Keratinocyte (primary cell): ENCODE data around the gene CAPZB.

Source experiments
- EZH2 ChIP-seq: IDR thresholded peaks from one replicate; pipeline ENCODE4 v1.6.1; 2012; ENCODE audit warnings: inconsistent platforms, mild to moderate bottlenecking, low read length, moderate library complexity
- TF ChIP-seq, protein P1 (sequence below), 3 experiments: IDR thresholded peaks in 1 of 3; conservative IDR thresholded peaks in 1 of 3; optimal IDR thresholded peaks in 1 of 3; 2 replicates in 2 of 3; 3 replicates in 1 of 3; pipeline versions ENCODE3 to v1.5.1; 2011; ENCODE audit warnings: low read length in 3 of 3, mild to moderate bottlenecking in 3 of 3, moderate library complexity in 2 of 3, control low read depth in 1 of 3, inconsistent platforms in 1 of 3; ENCODE audit not compliant: insufficient read depth in 2 of 3; ENCODE audit errors: extremely low read depth in 1 of 3

DNA sequence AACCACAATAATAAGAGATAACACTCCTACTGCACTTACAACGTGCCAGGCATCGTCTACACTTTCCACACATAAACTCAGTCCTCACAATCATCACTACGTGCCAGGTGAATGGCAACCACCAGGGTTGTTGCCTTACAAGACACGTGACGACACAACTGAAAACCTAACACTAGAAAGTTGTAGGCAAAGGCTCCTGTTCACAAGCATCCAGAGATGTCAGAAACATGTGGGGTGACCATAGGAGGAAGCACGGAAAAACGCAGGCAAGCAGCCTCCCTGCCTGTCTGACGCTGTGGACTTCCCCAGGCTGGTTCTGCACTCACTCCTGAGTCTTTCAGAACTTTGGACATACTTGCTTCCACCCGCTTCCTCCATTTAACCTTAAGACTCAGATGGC lies 7.0 kb downstream of the CAPZB start:
- TF ChIP-seq, protein P1, sequence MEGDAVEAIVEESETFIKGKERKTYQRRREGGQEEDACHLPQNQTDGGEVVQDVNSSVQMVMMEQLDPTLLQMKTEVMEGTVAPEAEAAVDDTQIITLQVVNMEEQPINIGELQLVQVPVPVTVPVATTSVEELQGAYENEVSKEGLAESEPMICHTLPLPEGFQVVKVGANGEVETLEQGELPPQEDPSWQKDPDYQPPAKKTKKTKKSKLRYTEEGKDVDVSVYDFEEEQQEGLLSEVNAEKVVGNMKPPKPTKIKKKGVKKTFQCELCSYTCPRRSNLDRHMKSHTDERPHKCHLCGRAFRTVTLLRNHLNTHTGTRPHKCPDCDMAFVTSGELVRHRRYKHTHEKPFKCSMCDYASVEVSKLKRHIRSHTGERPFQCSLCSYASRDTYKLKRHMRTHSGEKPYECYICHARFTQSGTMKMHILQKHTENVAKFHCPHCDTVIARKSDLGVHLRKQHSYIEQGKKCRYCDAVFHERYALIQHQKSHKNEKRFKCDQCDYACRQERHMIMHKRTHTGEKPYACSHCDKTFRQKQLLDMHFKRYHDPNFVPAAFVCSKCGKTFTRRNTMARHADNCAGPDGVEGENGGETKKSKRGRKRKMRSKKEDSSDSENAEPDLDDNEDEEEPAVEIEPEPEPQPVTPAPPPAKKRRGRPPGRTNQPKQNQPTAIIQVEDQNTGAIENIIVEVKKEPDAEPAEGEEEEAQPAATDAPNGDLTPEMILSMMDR (optimal IDR thresholded peaks at IDR 0.05 in 1 of 3, IDR thresholded peaks at IDR 0.05 in 1 of 3, conservative IDR thresholded peaks at IDR 0.05 in 1 of 3; ENCODE audit: extremely low read depth in 1 of 3, insufficient read depth in 2 of 3, low read length in 3 of 3): no peak
- no peak for TF ChIP-seq EZH2
